Measurements from ENCODE around the gene IGFL1. TPM values are rescaled to one million over a fixed set of nuclear protein-coding genes. Genes with fewer than 3 reads are reported as not detected.
A peak's percentile ranks its signal among the peaks of the same experiment; 100 is the strongest.
"Not testable (repeated sequence)": the region's sequence is repeated elsewhere in the genome, so short reads cannot be mapped to it uniquely, and the experiment has no call there.

Gene IGFL1
- total RNA-seq, 2 experiments from 2014 or later: not detected

DNA sequence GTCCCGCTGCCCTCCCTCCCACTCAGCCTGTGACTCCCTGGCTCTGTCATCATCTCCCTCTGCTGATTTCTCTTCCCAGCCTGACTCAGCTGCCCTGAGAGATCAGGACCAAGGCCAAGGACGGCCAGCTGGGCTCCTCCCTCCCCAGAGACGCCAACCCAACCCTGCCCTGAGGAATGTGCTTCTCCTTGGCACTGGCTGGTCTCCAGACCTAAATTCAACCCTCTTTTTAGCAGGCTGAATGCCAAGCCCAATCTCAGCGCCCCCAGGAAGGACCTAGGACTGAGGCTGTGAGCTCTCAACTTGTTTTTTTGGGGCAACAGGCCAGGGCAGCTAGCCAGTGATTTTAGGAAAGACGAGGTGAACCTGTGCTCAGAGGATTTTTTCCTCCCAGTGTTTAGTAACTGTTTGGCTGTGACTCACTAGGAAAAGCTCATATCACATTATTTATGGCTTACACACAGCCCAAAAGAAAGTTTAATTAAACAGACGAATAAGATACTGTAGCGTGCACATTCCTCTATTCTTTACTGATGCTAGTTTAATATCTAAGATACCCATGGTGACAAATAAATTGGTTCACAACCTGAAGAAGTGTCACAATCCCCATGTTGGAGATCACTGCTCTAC lies 7.4 kb upstream of the IGFL1 start:
- Mint-ChIP-seq H3K4me3 (no peak overlapping the region), H3K27ac (no peak overlapping the region), H3K36me3 (ENCODE audit: low read depth) (no peaks in the 10 kb centered on the region), H3K9me3 (peaks cover 4% of the 10 kb centered on the region), H3K4me1 (peaks cover 6% of the 10 kb centered on the region), H3K27me3 (peaks cover 3% of the 10 kb centered on the region)
- POLR2A ChIA-PET: no interaction called here
- DNase-seq: no peak
- CTCF ChIA-PET: interaction anchor here (1.0 to 1.1 kb wide), 2 partner anchors 9 to 17 kb away, joined by 3 read pairs; no protein-coding TSS in a partner anchor

DNA sequence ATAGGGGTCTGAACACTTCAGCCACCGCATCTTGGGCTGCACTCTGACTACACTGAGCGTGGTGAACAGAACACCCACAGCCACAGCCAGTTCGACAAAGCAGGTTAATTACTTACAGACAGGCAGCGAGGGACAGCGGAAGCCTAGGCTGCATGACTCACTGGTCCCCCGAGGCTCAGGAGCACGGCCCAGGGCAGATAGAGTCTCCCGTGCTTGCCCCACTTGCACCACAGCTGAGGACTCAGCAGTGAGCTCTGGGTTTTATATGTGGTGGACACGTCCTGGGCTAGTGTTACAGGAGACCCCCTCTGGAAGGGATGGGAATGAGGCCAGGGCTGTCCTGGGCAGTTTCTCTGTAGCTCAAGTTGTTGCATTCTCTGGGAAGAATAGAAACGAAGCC lies 5.8 kb upstream of the IGFL1 start:
- CTCF ChIA-PET; H3K27me3 Mint-ChIP-seq; H3K36me3 Mint-ChIP-seq (ENCODE audit: low read depth); H3K4me1 Mint-ChIP-seq; H3K27ac Mint-ChIP-seq; DNase-seq; H3K4me3 Mint-ChIP-seq; H3K9me3 Mint-ChIP-seq; POLR2A ChIA-PET: not testable (repeated sequence)

DNA sequence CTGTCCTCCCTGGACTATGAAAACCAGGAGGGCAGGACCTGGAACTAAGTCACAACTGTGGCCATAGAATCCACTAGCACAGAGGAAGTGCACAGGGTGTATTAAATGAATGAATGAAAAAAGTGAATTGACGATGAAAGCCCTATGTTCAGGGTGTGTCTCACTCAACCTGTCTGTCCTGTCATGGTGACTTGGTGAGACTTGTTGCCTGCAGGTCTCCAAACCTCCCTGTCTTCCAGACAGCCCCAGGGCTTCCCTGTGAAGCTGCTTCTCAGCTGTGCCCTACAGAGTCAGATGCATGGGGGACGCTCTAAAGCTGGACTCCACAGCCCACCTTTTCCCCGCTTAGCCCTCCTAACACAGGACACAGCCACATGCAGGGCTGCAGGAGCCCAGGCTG lies 4.8 kb upstream of the IGFL1 start:
- ChIA-PET CTCF (no interaction called here), POLR2A (no interaction called here)
- H3K4me1 Mint-ChIP-seq: peaks cover 6% of the 10 kb centered on the region
- peaks cover 5% of the 10 kb centered on the region for H3K27me3 Mint-ChIP-seq
- DNase-seq: no peak
- no peaks in the 10 kb centered on the region for H3K36me3 Mint-ChIP-seq (ENCODE audit: low read depth)
- no peak overlapping the region for H3K4me3 Mint-ChIP-seq
- H3K9me3 Mint-ChIP-seq: no peaks in the 10 kb centered on the region
- no peak overlapping the region for H3K27ac Mint-ChIP-seq

DNA sequence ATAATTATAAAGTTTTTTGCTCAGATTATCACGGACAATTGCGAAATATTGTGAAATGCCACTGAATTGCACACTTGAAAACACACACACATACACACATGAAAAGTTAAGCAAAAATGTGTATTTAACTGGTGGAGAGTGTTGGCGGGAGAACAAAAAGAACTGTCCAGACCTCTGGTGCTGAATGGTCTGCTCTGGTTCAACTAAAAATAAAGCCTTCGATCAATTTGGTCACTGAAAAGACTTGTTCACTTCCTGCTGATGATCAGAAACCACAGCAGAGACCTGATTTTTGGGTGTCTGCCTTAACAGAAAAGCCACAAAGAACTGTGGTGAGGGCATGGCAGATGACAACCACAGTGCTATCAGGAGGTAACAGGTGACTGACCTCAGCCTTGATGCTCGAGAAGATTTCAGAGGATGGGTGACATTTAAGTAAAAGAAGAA lies 4.0 kb upstream of the IGFL1 start:
- Mint-ChIP-seq H3K27ac (no peak overlapping the region), H3K9me3 (no peaks in the 10 kb centered on the region), H3K27me3 (peaks cover 6% of the 10 kb centered on the region), H3K36me3 (ENCODE audit: low read depth) (no peaks in the 10 kb centered on the region), H3K4me1 (peaks cover 6% of the 10 kb centered on the region), H3K4me3 (no peak overlapping the region)
- POLR2A ChIA-PET: no interaction called here
- DNase-seq: peak; percentile 9
- CTCF ChIA-PET: no interaction called here

DNA sequence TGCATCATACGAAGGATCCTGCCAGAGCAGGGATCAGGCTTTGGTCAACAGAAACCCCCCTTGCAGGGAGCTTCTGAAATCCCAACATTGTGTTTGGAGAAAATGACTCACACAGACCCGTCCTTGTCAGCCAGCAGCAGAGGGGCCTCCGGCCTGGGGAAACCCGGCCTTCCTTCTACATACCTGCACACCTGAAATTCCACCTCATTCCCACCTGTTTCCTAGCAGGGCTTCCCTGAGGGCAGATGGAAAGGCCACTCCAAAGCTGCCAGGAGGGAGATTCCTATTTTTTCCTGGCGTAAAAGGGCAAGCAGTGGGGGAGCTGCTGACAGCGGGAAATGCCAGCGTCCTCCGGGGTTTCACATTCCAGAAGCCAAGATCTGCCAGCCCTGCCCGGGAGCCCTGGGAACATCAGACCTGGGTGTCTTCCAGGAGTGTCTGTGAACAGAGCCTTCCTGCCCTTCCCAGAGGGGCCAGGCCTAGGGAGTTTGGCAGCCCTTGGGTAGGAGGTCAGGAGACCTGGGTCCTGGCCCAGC lies 3.0 kb upstream of the IGFL1 start:
- H3K27me3 Mint-ChIP-seq: peaks cover 6% of the 10 kb centered on the region
- H3K4me1 Mint-ChIP-seq: peaks cover 6% of the 10 kb centered on the region
- no peak overlapping the region for H3K4me3 Mint-ChIP-seq
- no peaks in the 10 kb centered on the region for H3K36me3 Mint-ChIP-seq (ENCODE audit: low read depth)
- no peaks in the 10 kb centered on the region for H3K9me3 Mint-ChIP-seq
- ChIA-PET POLR2A (no interaction called here), CTCF (no interaction called here)
- no peak overlapping the region for H3K27ac Mint-ChIP-seq
- DNase-seq: no peak

DNA sequence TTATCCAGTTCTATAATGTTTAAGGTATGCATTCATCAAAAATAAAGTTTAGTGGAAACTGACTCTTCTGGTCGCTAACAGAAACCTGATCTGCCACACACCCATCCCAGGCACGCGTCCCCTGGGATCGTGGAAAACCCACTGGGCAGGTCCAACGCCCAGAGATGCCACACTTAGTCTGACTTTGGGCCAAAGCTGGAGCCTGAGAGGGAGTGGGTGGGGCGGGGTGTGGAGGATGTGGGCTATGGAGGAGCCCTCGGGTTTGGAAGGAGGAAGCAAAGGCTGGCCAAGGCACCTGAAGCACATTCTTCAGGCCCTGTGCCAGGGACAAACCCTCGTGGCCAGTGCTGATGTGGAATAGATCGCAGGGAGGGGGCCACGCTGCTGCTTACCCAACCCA lies 2.5 kb downstream of the IGFL1 start:
- DNase-seq: no peak
- no peak overlapping the region for H3K27ac Mint-ChIP-seq
- no peaks in the 10 kb centered on the region for H3K9me3 Mint-ChIP-seq
- no peaks in the 10 kb centered on the region for H3K36me3 Mint-ChIP-seq (ENCODE audit: low read depth)
- no peak overlapping the region for H3K4me3 Mint-ChIP-seq
- H3K27me3 Mint-ChIP-seq: peaks cover 16% of the 10 kb centered on the region
- ChIA-PET POLR2A (no interaction called here), CTCF (no interaction called here)
- H3K4me1 Mint-ChIP-seq: no peaks in the 10 kb centered on the region

DNA sequence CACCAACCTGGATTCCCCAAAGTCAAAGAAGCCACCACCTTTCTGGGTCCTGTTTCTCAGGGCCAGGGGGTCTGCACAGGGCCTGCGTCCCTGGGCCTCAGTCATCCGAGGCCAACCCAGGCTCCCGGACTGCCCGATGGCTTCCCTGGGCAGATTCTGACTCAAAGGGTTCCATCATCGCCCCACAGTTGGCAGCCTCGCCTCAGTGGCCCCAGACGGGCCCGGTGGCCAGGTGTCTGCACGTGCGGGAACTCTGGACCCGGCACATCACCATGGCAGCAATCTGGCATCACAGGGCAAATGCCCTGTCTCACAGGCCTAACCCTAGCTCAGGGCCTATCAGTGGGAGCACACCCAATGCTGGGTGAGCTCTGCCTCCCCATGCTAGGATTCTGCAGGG lies 2.9 kb downstream of the IGFL1 start:
- no peak overlapping the region for H3K4me3 Mint-ChIP-seq
- no peaks in the 10 kb centered on the region for H3K4me1 Mint-ChIP-seq
- no peaks in the 10 kb centered on the region for H3K9me3 Mint-ChIP-seq
- ChIA-PET POLR2A (no interaction called here), CTCF (no interaction called here)
- H3K36me3 Mint-ChIP-seq (ENCODE audit: low read depth): no peaks in the 10 kb centered on the region
- H3K27ac Mint-ChIP-seq: no peak overlapping the region
- H3K27me3 Mint-ChIP-seq: peaks cover 16% of the 10 kb centered on the region
- no peak for DNase-seq

DNA sequence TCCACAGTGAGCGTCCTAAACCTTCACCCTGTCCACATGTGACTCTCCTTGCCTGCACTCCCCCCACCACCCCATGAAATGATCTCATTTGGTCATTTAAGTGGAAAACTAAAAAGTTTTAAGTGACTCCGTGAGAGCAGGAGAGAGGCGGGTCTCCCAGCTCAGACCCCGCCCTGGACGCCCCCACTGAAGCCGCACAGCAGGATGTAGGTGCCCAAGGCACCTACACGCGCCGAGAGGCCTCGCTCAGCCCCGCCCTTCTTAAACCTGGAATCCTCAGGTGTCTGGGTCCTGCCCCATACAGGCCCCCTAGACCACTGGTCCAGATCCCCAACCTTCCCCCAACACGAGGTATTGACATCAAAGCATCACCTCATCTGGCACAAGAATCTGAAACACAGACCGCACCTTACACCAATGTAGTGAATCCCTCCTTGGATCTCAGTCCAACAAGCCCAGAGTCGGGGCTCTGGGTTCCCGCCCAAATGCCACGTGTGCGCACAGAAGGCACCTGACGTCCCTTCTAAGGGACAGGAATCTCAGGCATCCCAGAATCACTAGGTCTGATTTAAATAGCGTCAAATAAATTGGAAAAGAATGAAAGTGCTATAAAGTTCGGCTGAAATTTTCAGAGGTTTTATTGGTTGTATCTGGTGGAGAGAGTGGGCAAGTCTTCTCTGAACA lies 3.5 kb downstream of the IGFL1 start:
- no peaks in the 10 kb centered on the region for H3K4me1 Mint-ChIP-seq
- no peaks in the 10 kb centered on the region for H3K36me3 Mint-ChIP-seq (ENCODE audit: low read depth)
- H3K9me3 Mint-ChIP-seq: no peaks in the 10 kb centered on the region
- H3K27me3 Mint-ChIP-seq: peaks cover 20% of the 10 kb centered on the region
- H3K4me3 Mint-ChIP-seq: no peak overlapping the region
- no peak for DNase-seq
- H3K27ac Mint-ChIP-seq: no peak overlapping the region
- CTCF ChIA-PET: no interaction called here
- POLR2A ChIA-PET: no interaction called here

DNA sequence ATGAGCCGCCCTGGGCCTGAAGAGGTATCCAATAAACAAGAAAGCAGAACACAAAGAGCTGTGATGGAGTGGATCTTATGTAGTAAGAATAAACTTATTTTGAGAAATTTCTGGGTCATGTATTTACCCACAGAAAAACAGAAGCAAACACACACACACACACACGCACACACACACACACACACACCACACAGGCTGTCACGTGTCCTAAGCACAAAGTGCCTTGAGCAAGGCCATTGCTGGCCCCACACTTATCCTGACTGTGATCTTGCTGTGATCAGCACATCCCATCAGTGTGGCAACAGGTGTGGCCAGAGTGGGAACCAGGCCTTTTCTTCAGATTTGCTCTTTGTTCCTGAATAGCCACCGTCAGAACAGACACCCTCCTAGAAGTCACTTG lies 4.3 kb downstream of the IGFL1 start:
- CTCF ChIA-PET: interaction anchor here (2.5 kb wide), 1 partner anchor 32 kb away, joined by 6 read pairs; no protein-coding TSS in a partner anchor
- peaks cover 28% of the 10 kb centered on the region for H3K27me3 Mint-ChIP-seq
- H3K27ac Mint-ChIP-seq; POLR2A ChIA-PET; H3K9me3 Mint-ChIP-seq; H3K4me1 Mint-ChIP-seq; H3K36me3 Mint-ChIP-seq (ENCODE audit: low read depth); H3K4me3 Mint-ChIP-seq; DNase-seq: not testable (repeated sequence)

DNA sequence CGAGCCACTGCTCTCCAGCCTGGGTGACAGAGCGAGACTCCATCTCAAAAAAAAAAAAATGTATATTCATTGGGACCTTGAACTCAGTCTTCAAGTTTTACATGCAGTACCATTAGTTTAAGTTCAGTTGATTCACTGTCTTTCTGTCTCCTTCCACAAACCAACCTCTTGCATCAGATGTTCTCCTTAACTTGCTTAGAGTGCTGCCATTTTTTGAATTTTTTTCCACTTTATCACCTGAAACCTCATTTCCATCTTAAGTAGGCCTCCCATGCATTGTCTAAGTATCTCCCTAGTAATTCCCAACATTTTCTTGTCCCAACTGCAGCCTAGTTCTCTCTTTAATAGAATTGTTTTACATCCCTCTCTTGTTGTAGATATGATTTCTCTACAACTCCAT lies 8.6 kb downstream of the IGFL1 start:
- DNase-seq; H3K4me1 Mint-ChIP-seq; H3K9me3 Mint-ChIP-seq; CTCF ChIA-PET; H3K27ac Mint-ChIP-seq; POLR2A ChIA-PET; H3K36me3 Mint-ChIP-seq (ENCODE audit: low read depth); H3K4me3 Mint-ChIP-seq: not testable (repeated sequence)
- peaks cover 51% of the 10 kb centered on the region for H3K27me3 Mint-ChIP-seq

DNA sequence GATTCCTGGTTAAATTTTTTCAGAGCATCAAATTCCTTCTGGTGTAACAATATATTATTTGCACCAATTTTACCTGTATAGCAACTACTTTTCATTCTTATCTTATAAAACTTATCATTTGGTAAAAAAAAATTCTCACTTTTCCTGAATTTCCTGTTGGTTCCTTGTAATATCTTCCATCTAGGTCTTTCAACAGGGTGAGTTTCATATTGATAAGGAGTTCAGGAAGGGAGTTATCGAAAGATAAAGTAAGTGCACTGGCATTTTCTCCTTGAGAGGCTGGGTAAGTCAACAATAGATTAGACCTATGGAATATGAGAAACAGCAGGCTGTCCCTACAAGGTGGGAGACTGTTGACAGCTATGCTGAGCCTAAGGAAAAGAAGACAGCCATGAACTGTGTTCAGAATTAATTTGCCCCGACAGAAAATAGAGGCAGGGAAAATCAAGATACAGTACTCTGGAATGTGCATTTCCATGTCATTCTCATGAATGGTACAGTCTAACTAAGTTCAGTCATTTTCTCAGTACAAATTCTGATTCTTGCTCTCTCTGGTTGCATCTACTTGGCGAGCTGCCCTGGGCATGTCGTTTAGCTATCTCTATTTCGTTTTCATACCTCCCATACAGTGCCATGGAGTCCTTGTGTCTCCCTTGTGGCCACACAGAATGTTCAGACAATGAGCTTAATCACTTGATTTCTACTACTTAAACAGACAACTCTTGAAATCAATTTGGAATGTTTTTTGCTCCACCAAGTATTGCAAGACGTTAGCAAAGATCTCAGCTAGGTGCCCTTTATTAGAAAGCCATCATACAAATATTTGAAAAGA lies 9.9 kb downstream of the IGFL1 start:
- peaks cover 53% of the 10 kb centered on the region for H3K27me3 Mint-ChIP-seq
- CTCF ChIA-PET: interaction anchor here (0.8 to 2.4 kb wide), 2 partner anchors 15 to 18 kb away, joined by 3 to 5 read pairs; no protein-coding TSS in a partner anchor
- no peaks in the 10 kb centered on the region for H3K36me3 Mint-ChIP-seq (ENCODE audit: low read depth)
- H3K4me3 Mint-ChIP-seq: no peak overlapping the region
- no peaks in the 10 kb centered on the region for H3K4me1 Mint-ChIP-seq
- DNase-seq: no peak
- POLR2A ChIA-PET: no interaction called here
- no peaks in the 10 kb centered on the region for H3K9me3 Mint-ChIP-seq
- H3K27ac Mint-ChIP-seq: no peak overlapping the region

DNA sequence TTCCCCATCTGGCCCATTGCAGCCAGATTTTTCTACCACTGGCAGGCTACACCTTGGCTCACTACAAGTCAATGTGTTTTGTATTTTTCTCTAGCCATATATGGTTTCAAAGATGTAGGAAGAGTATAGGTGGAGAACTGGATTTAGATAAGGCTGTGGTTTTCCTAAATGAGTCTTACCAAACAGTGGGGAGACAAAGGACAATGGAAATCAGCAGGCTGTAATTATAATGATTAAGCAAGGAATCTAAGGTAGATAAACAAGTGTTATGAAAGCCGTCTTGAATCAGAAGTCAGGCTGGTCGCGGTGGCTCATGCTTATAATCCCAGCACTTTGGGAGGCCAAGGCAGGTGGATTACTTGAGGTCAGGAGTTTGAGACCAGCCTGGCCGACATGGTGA lies 11.2 kb downstream of the IGFL1 start:
- ChIA-PET POLR2A (no interaction called here), CTCF (interaction anchor here (2.4 kb wide), 1 partner anchor 14 kb away, joined by 5 read pairs; no protein-coding TSS in a partner anchor)
- no peak overlapping the region for H3K27ac Mint-ChIP-seq
- no peaks in the 10 kb centered on the region for H3K36me3 Mint-ChIP-seq (ENCODE audit: low read depth)
- no peaks in the 10 kb centered on the region for H3K9me3 Mint-ChIP-seq
- H3K4me3 Mint-ChIP-seq: no peak overlapping the region
- no peaks in the 10 kb centered on the region for H3K4me1 Mint-ChIP-seq
- DNase-seq: no peak
- H3K27me3 Mint-ChIP-seq: peaks cover 53% of the 10 kb centered on the region

DNA sequence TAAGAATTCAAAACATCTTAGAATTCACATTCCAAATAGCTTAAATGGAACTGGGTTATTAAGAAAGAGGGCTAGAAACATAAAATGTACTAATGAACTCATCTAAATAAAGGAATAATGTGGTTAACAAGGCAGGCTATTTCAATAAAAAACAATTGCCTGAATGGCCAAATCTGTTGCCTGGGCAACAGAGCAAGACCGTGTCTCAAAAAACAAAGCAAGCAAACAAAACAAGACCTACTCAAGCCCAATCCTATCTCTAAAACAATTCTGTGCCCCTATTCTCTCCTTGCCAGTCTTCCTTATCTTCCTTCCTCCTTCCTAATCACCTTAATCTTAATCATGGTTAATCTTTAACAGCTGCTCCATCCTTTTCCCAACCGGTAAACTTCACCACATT lies 12.1 kb downstream of the IGFL1 start:
- H3K36me3 Mint-ChIP-seq (ENCODE audit: low read depth): no peaks in the 10 kb centered on the region
- no peak for DNase-seq
- no peaks in the 10 kb centered on the region for H3K4me1 Mint-ChIP-seq
- ChIA-PET CTCF (interaction anchor here (2.4 kb wide), 1 partner anchor 13 kb away, joined by 5 read pairs; no protein-coding TSS in a partner anchor), POLR2A (no interaction called here)
- H3K4me3 Mint-ChIP-seq: no peak overlapping the region
- no peaks in the 10 kb centered on the region for H3K9me3 Mint-ChIP-seq
- H3K27ac Mint-ChIP-seq: no peak overlapping the region
- H3K27me3 Mint-ChIP-seq: peaks cover 56% of the 10 kb centered on the region
